Tibial artery (tissue), 4 donors: ENCODE measurements around the gene RGP1.

ENCODE experiments used
- DNase-seq, 2 donors: peaks; one replicate each; pipeline ENCODE4 v3.0.0-alpha.2; 2019
- H3K27ac ChIP-seq, 2 donors: fragments of 200-600 bp; sonication (generic) in 1 of 2; 1 replicate in 1 of 2; 2 replicates in 1 of 2; pipeline ENCODE4 v1.5.1; 2018 to 2019; ENCODE audit warnings: mild to moderate bottlenecking in 1 of 2
- H3K27me3 ChIP-seq, 2 donors: fragments of 200-600 bp; sonication (generic) in 1 of 2; one replicate each; pipeline versions ENCODE4 v1.5.1 to v1.6.0; 2016 to 2019
- H3K36me3 ChIP-seq, 3 donors: fragments of 200-600 bp; sonication (generic) in 2 of 3; one replicate each; pipeline ENCODE4 v1.5.1; 2016 to 2019; ENCODE audit warnings: mild to moderate bottlenecking in 2 of 3
- H3K4me1 ChIP-seq, 4 donors: fragments of 200-600 bp; sonication (generic) in 2 of 4; 1 replicate in 3 of 4; 2 replicates in 1 of 4; pipeline ENCODE4 v1.5.1; 2016 to 2019
- H3K4me3 ChIP-seq, 2 donors: fragments of 200-600 bp; sonication (generic) in 1 of 2; 1 replicate in 1 of 2; 2 replicates in 1 of 2; pipeline ENCODE4 v1.5.1; 2018 to 2019; ENCODE audit warnings: mild to moderate bottlenecking in 2 of 2
- H3K9me3 ChIP-seq, 3 donors: fragments of 200-600 bp; sonication (generic) in 1 of 3; one replicate each; pipeline ENCODE4 v1.5.1; 2016 to 2019
- CTCF ChIP-seq, 2 experiments: fragments of 200-600 bp in 1 of 2; fragments of 450-650 bp in 1 of 2; IDR thresholded peaks; one replicate each; pipeline ENCODE4 v1.5.1; 2017 to 2019; ENCODE audit warnings: antibody characterized with exemption in 2 of 2, mild to moderate bottlenecking in 1 of 2, moderate library complexity in 1 of 2
- intact Hi-C: fragments of 100-400 bp; cut with DNase I; formaldehyde crosslinking; loops from one replicate; pipeline ENCODE4 v1.15.0; 2023; ENCODE audit warnings: low total_unique reads

The RGP1 gene

GRCh38 chr9:35763803-35764202 lies 14.7 kb downstream of the RGP1 start:
- H3K36me3 ChIP-seq = no peaks in the 10 kb centered on the region
- no peak for TF ChIP-seq CTCF (IDR thresholded peaks at IDR 0.05)
- intact Hi-C loops = no loop called here
- no peak for DNase-seq
- H3K4me1 ChIP-seq = peaks cover 0 to 20% (median 5%) of the 10 kb centered on the region in 4 donors
- no peaks in the 10 kb centered on the region for H3K27me3 ChIP-seq
- H3K4me3 ChIP-seq = no peak overlapping the region
- no peaks in the 10 kb centered on the region for H3K9me3 ChIP-seq
- H3K27ac ChIP-seq = no peak overlapping the region

GRCh38 chr9:35766997-35767396 lies 17.9 kb downstream of the RGP1 start:
- H3K27ac ChIP-seq = no peak overlapping the region
- no peaks in the 10 kb centered on the region for H3K27me3 ChIP-seq
- H3K36me3 ChIP-seq = no peaks in the 10 kb centered on the region
- no peak for TF ChIP-seq CTCF (IDR thresholded peaks at IDR 0.05)
- no peak for DNase-seq
- peaks cover 0 to 22% (median 17%) of the 10 kb centered on the region in 4 donors for H3K4me1 ChIP-seq
- intact Hi-C loops = no loop called here
- H3K9me3 ChIP-seq = no peaks in the 10 kb centered on the region
- H3K4me3 ChIP-seq = no peak overlapping the region

DNA sequence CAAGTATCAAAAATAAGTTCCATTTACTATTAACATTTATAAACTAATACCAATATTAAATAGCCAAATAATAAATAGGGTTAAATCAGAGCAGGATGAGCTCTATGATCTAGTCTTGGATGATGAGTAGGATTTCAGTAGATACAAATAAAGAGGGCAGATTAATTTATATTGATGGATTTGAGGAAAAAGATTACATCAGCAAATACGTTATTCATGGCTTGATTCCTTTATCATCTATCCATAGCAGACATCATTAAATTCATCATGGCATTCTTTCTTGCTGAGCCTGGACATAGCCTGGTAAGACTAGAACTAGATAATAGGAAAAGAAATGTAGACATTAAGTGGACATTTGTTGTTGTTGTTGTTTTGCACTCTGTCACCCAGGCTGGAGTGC lies 18.4 kb downstream of the RGP1 start:
- no peaks in the 10 kb centered on the region for H3K27me3 ChIP-seq
- TF ChIP-seq CTCF (IDR thresholded peaks at IDR 0.05) = no peak
- no peak for DNase-seq
- intact Hi-C loops = no loop called here
- no peaks in the 10 kb centered on the region for H3K9me3 ChIP-seq
- H3K4me3 ChIP-seq = no peak overlapping the region
- H3K4me1 ChIP-seq = peaks cover 0 to 23% (median 18%) of the 10 kb centered on the region in 4 donors
- H3K36me3 ChIP-seq = no peaks in the 10 kb centered on the region
- no peak overlapping the region for H3K27ac ChIP-seq

- Histone ChIP-seq H3K4me3 (no peak overlapping the region), H3K4me1 (peaks cover 0 to 23% (median 18%) of the 10 kb centered on the region in 4 donors), H3K27ac (no peak overlapping the region), H3K27me3 (no peaks in the 10 kb centered on the region), H3K36me3 (no peaks in the 10 kb centered on the region), H3K9me3 (no peaks in the 10 kb centered on the region)
- intact Hi-C loops = no loop called here
- no peak for DNase-seq
- TF ChIP-seq CTCF (IDR thresholded peaks at IDR 0.05) = no peak
Observed at GRCh38 chr9:35769763-35770162, 20.7 kb downstream of the RGP1 start.

GRCh38 chr9:35771075-35771433 lies 22.0 kb downstream of the RGP1 start:
- Histone ChIP-seq H3K4me3 (no peak overlapping the region), H3K4me1 (peaks cover 0 to 23% (median 18%) of the 10 kb centered on the region in 4 donors), H3K27me3 (no peaks in the 10 kb centered on the region), H3K36me3 (no peaks in the 10 kb centered on the region), H3K9me3 (no peaks in the 10 kb centered on the region), H3K27ac (peak overlapping the region; percentile 54 to 59)
- intact Hi-C loops = no loop called here
- TF ChIP-seq CTCF (IDR thresholded peaks at IDR 0.05) = no peak
- DNase-seq = peak; percentile 70 to 74

- TF ChIP-seq CTCF (IDR thresholded peaks at IDR 0.05) = no peak
- H3K27ac ChIP-seq = peak overlapping the region; percentile 54 to 59
- H3K9me3 ChIP-seq = no peaks in the 10 kb centered on the region
- H3K4me3 ChIP-seq = no peak overlapping the region
- DNase-seq = no peak
- no peaks in the 10 kb centered on the region for H3K36me3 ChIP-seq
- intact Hi-C loops = no loop called here
- H3K27me3 ChIP-seq = no peaks in the 10 kb centered on the region
- peaks cover 0 to 23% (median 18%) of the 10 kb centered on the region in 4 donors for H3K4me1 ChIP-seq
Observed at GRCh38 chr9:35771534-35771933, 22.4 kb downstream of the RGP1 start.
